ENCODE measurements around the gene MGAT5B.
A peak's percentile ranks its signal among the peaks of the same experiment; 100 is the strongest.
"Not testable (repeated sequence)": the region's sequence is repeated elsewhere in the genome, so short reads cannot be mapped to it uniquely, and the experiment has no call there.

MGAT5B gene

DNA sequence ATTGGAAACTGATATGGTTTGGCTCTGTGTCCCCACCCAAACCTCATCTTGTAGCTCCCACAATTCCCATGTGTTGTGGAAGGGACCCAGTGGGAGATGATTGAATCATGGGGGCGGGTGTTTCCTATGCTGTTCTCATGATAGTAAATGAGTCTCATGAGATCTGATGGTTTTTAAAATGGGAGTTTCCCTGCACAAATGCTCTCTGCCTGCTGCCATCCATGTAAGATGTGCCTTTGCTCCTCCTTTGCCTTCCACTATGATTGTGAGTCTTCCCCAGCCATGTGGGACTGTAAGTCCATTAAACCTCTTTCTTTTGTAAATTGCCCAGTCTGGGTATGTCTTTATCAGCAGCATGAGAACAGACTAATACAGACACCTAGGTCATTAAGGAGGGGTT lies 109.8 kb downstream of the MGAT5B start:
- DNase-seq (ENCODE audit: low spot score) = not testable (repeated sequence)

DNA sequence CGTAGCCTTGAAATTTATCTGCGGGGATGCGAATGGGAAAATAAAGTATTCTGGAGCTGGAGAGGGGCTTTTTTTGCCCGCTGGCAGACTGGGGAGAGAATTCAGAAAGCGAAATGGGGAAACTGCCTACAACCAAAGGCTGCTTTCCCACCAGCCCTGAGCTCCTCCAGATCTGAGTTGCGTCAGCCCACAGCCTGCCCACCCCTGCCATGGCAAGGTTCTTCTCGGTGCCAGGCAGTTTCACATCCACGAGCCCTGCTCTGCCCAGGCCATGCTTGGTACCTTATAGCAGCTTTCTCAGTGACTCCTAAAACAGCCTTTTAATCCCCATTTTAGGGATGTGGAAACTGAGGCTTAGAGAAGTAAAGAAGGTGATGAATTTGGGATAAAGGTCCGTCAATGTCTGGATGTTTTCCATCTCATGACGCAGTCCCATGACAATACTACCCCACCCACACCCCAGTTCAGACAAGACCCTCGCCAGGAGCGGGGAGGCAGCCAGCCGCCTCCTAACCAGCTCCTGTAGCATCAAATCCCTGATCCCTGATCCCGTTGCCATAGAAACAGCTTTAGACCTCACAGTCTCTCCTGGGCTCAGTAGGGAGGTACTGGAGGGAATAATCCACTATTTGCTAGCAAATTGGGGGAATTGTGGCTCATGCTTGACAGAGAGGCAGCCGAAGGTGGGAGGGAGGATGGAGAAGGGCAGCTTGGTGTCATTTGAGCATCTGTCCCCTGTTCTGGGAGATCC lies 113.5 kb downstream of the MGAT5B start:
- no peak for DNase-seq (ENCODE audit: low spot score)

DNA sequence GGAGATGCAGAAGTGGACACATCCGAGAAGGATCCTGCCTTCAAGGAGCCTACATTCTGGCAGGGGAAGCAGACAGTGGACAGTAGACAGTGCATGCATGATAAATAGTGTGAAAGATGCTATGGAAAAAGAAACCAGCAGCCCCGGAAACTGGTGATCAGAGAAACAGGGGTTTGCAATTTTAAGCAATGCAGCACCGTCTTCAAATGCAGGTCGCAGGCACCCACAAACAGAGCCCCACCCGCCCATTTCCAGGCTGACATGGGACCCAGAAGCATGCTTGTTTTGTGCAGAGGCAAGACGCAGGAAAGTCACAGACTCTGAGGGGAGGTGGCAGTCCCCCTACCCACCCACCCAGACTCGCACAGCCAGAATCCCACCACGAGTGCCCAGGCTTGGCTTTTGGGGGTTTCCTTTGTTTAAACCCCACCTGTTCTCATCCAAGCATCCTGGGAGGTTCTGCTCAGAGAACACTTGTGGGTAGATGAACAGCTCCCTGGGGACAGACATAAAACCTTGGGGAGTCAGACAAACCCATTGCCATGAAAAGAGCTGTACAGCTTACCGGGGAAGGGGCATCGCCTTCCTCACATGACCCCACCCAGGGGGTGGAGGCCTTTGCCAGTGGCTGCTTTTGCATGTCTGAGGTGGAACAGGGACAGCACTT lies 114.3 kb downstream of the MGAT5B start:
- DNase-seq (ENCODE audit: low spot score) = no peak

DNA sequence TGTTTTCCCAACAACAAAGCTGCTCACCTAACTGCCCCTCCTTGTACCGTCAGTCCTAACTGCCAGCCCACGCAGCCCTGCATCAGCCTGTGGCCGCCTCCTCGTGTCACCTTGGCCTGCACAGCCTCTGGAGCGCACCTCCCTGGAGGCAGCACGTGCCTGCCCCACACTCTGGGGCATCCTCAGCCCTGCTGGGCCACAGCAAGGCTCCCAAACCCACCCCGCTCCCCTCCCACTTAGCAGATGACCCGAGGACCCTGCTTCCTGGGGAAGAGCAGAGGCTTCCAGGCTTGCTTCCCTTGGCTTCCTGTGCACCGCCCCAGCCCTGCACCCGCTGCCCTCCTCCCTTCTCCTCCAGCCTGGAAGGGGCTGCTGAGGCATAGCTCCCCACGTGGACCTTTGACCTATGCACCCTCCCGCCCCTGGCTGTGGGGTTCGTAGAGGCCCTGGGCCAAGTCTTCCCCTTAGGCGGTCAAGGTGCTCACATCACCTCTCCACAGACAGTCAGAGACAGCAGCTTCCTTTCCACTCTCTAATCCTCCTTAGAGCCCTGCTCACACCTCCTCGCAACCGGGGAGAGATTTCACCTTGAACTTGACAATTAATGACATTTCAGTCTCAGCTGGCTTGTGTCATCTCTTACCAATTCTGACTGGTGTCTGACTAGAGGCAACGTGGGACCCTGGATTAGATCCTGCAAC lies 115.0 kb downstream of the MGAT5B start:
- DNase-seq (ENCODE audit: low spot score) = no peak

DNA sequence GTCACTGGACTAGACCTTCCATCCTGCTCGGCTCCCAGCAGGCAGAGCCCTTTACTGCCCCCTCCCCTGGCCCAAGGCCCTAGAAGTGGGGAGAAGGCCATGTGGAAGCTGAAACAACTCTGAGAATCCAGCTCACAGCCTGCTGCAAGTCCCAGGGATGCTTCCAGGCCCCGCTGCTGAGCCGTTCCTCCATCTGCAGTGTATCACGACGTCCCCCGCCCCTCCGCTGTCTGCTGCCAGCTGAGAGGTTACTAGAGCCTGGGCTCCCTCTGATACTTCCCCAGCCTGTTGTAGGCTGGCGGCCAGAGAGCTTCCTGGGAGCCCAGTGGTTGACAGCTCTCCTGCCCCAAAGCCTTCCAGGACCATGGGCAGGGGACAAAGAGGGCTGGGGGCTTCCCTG lies 118.2 kb downstream of the MGAT5B start:
- DNase-seq (ENCODE audit: low spot score) = no peak

DNA sequence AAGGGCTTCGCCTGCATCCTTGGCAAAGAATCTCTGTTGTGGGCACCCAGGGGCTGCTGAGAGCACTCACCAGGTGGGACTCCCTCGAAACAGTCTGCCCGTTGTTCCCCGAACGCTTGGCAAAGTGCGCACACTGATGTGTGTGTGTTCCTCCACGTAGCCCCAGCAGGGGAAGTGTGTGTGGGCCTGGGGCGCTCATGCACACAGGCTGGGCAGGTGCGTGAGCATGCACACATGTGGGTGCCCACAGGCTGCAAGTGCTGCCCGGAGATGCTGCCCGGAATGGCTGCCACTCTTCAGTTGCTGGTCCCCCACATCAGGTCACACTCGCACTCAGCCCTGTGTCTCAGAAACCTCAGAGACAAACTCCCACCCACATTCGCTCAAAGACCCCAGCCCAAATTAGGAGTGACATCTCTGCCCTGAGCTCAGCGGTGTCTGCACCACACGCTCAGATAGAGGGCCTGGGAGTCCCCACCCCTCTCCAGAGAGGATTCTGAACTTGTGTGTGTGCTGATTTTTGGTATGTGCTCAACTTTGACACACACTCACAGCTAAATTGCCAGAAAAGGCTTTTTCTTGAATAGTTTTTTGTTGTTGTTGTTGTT lies 119.4 kb downstream of the MGAT5B start:
- no peak for DNase-seq (ENCODE audit: low spot score)

DNA sequence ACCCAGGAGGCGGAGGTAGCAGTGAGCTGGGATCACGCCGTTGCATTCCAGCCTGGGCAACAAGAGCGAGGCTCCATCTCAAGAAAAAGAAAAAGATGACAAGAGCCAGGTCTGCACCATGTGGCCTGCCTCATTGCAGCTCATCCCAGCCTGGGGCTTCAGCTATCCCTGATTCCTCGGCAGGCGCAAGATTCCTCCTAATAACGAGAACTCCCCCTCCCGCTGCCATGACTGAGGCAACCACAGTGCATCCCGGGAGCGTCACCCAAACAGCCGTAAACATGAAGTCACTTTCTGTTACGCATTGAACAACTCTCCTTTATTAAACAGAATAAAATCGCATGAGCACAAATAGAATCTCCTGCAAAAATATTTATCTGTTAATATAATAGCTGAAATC lies 120.6 kb downstream of the MGAT5B start:
- DNase-seq (ENCODE audit: low spot score) = no peak

DNA sequence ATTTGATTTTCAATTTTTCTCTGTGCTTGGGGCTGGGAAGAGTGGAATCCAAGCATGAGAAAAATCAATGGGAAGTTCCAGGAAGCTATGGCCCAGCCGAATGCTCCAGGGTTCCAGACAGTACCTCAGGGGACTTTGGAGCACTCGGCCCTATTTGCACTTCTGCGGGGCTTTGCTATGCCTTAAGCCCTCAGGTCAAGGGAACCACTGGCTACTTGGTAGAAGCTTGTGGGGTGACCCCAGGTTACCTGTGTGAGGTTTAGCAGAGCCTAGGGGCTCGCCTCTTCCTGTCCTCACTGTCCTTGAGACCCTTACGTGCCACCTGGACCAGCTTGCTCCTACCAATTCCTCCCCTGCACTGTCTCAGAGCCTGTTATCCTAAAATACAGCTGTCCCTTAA lies 121.3 kb downstream of the MGAT5B start:
- no peak for DNase-seq (ENCODE audit: low spot score)

DNA sequence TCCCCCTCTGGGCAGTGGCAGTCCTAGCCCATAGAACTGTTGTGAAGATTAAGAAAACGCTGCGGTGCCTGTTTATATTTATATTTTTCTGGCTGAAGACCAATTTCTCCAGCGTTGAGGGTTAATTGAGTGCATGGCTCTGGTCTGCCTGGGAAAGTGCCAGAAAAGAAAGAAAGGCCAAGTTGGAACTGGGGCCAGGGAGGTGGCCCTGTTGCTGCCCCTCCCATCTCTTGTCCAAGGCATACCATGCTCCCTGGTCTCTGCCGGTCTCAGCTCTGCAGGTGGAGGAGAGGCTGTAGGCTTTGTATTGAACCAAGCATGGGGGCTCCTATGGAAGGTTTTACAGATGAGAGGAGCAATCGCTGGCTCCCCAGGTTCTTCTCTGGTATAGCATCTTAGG lies 124.7 kb downstream of the MGAT5B start:
- no peak for DNase-seq (ENCODE audit: low spot score)

DNA sequence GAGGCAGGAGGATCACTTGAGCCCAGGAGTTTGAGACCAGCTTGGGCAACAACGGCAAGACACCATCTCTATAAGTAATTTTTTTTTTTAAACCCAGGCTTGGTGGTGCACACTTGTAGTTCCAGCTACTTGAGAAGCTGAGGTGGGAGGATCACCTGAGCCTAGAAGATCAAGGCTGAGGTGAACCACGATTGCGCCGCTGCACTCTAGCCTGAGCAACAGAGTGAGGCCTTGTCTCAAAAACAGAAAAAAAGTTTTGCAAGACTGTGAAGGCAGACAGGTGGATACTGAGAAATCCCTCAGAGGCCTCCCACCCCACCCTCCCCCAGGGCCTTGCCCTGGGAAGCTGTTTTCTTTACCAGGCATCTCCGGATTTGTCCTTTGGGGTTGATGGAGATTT lies 125.4 kb downstream of the MGAT5B start:
- DNase-seq (ENCODE audit: low spot score) = no peak

DNA sequence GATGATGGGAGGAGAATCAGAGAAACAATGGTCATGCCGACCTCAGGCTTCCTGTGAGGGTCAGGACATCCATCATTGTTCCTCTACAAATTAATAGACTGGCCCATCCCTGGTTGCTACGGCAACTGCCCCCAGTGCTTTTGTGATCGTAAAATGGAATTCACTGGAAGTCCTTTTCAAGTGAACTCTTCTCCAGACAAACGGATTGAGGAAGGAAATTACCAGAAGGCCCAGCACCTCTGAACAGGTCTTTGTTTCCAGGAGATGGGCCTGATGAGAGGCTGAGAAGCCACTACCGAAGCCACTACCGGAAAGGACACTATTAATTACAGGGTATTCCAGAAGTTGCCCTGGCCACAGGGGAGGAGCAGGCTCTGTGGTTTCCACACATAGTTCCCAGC lies 126.0 kb downstream of the MGAT5B start:
- DNase-seq (ENCODE audit: low spot score) = no peak

DNA sequence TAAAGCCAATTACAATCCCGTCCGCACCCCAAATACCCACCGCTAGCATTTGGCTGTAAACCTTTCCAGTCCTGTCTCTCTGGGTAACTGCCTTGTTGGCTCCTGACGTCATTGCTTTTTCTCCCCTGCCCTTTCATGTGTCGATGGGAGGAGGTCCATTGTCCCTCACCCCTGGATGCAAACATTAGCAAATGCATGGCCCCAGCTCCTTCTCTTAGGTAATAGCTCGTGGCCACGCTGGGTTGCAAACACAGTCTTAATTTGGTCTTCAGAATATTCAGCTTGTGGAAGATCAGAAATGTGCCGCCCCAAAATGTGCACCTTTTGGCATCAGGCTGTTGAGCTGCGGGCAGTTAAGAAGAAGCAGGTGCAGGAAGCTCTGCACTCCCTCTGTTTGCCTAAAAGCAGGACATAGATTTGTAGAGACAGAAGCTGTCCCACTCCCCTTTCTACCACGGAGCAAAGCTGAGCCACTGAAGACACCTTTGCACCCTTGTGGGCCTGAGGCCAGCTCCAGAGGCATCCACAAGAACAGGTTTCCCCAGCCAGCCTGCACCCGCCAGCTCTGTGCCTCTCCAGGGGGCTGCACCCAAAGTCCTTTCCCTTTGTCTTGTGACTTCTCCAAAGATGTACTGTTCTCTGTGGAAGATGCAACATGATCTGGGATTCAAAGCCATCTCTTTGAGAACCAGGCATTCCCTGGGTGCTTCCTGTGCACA lies 127.3 kb downstream of the MGAT5B start:
- DNase-seq (ENCODE audit: low spot score) = no peak

DNA sequence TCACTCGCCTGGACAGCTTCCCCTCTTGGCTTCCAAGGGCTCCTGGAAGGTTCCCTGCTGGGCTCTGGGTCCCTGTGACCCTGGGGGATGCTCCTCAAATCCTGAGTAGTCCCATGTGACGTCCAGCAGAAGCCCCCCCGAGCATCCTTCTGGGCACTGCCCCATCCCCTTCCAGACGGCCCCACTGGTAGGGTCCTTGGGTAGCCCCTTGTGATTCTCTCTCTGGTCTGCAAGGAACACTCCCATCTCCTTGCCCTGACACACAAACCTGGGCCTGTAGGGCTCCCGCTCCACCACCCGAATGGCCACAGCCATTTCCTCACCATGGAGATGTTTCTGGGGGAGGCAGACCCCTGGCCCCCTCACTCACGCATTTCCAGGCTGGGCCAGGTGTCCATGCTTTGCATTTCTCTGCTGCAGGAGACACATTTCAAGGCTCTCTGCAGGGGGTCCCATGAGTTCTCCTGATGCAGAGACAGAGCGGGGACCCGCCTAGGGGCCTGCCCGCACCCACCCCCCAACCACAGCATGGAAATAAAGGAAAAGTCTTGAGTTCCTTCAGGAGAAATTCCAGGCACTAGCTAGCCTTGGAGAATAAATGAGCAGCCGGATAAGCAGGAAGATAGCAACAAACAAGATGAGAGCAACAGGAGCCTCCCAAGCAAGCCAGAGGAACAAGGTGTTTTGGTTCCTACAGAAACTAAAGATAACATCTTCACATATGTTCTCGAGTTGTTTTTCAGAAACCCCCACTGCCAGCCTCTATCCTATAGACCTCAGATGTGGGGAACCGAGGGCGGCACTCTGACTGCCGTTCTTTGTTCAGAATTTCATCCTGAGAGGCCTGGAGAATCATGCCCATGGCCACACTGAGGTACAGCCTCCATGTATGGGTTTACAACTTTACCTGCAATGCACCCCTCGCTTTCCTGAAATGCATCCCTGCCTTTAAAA lies 128.8 kb downstream of the MGAT5B start:
- DNase-seq (ENCODE audit: low spot score) = no peak

DNA sequence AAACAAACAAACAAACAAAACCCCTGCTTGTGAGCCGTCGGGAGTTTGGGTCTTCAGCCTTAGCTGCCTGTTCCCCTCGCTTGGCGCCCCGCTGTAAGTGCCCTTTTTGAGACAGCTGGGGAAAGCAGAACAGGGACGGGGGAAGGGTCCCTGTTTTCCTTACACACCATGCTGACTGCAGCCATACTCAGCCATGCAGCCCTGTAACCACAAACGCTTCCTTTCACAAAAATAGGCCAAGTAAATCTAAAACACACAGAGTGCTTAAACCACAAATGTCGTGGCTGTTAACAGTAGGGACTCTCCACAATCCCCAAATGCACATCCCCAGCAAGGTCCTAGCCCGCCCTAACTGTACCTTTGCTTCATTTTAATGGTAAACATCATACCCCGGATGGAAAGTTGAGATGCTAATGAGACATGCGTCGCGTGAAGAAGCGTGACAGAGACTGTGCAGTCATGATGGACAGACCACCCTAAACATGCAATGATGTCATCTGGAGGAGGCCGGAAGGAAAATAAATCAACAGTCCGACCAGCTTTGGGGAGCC lies 129.9 kb downstream of the MGAT5B start:
- peak; percentile 74 for DNase-seq (ENCODE audit: low spot score)

DNA sequence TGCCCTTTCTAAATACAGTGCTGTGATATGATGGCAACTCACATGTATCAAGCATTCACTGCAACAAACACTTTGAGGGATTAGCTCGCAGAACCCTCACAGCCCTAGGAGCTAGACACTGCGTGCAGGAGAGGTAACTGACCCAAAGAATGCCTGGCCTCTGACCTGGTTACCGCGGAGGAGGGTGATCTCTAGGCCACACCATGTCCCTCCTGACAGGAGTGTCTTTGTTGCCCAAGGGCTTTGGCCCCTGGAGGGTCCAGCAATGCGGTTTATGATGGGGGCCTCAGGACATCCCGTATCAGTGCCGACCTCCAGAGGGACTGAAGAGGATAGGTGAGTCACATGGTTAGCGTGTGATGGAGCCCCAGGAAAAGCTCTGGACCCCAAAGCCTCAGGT lies 130.6 kb downstream of the MGAT5B start:
- DNase-seq (ENCODE audit: low spot score) = no peak

Measured in CD4-positive, alpha-beta T cell treated with Interleukin-2 at 100 ng/mL for 4 hours (primary cell).